Measurements from ENCODE around the gene SHC2.

DNA sequence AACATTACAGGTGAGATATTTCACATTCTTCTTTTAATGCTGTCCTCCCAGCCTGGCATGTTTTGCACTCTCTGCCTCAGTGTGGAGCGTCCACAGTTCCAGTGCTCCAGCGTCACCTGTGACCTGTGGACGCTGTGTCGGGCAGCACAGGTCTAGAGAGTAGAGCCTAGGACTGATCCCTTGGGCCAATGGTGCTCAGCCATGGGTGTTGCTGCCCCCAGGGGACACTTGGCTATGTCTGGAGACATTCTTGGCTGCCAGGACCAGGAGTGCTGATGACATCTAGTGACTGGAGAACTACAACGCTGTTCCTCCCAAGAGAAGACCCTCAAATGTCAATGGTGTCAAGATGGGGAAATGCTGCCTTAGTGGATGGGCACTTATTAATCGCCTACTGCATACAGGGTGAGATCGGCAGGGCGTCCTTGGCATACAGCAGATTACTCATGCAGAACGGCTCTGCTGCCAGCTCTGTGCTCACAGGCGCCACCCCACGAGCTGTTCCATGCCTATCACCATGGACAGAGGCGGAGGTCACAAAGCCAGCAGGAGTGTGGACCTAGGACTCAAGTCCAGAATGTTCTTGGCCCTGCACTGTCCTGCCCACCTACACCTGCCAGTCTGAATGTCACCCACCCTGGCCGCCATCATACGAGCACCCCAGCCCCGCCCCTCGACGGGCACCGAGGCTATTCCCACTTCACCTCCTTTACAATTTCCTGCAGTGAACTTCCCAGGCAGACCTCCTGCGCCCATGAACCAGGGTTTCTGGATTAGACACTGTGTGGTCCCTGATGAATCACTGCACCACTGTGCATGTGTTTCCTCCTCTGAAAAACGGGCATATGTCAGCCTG, 21.6 kb upstream of the SHC2 start:
- TF ChIP-seq, protein P1, sequence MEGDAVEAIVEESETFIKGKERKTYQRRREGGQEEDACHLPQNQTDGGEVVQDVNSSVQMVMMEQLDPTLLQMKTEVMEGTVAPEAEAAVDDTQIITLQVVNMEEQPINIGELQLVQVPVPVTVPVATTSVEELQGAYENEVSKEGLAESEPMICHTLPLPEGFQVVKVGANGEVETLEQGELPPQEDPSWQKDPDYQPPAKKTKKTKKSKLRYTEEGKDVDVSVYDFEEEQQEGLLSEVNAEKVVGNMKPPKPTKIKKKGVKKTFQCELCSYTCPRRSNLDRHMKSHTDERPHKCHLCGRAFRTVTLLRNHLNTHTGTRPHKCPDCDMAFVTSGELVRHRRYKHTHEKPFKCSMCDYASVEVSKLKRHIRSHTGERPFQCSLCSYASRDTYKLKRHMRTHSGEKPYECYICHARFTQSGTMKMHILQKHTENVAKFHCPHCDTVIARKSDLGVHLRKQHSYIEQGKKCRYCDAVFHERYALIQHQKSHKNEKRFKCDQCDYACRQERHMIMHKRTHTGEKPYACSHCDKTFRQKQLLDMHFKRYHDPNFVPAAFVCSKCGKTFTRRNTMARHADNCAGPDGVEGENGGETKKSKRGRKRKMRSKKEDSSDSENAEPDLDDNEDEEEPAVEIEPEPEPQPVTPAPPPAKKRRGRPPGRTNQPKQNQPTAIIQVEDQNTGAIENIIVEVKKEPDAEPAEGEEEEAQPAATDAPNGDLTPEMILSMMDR (conservative IDR thresholded peaks at IDR 0.05; ENCODE audit: low read depth, low read length): peak; percentile 28; the same call in 1 of the 2 replicates
- TF ChIP-seq EZH2 (IDR thresholded peaks at IDR 0.05; ENCODE audit: borderline replicate concordance, low read depth, low read length, poor library complexity, severe bottlenecking): no peak
